G401.6 (cell line): ENCODE results near the gene DGKB.

ENCODE experiments used
- FAIRE-seq: peaks from 2 replicates; lab custom pipeline; 2012; peaks lifted over from hg19 to GRCh38; lab: Jason Lieb, UNC

The DGKB gene

DNA sequence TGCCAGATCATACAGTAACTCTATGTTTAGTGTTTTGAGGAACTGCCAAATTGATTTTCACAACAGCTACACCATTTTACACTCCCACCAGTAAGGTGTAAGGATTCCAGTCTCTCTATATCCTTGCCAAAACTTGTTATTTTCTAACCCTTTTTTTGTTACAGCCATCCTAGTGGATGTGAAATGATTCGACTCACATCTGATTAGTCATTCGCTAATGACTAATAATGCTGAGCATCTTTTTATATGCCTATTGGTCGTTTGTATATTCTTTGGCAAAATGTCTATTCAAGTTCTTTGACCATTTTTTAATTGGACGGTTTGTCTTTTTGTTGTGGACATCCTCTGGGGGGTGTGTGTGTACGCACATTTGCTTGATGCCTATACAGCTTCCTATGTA is 142.8 kb downstream of the DGKB start:
- FAIRE-seq, result no peak

DNA sequence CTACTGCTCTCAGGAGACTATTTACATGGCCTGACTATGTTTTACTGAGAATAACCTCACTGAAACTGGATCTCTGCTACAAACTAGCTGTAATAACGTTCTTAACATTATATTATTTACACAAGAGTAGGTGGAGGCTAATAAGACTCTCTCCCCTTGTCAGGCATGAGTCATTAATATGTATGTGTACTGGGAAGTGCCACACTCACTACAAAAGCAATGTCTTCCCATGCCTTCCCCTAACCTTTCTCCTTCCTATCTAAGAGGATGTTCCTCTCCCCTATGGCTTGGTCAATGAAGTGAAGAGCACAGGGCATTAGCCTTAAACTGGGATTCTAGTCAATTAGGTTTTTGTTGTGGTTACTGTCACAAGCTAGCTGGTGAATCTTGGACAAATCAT is 147.9 kb downstream of the DGKB start:
- no peak for FAIRE-seq

DNA sequence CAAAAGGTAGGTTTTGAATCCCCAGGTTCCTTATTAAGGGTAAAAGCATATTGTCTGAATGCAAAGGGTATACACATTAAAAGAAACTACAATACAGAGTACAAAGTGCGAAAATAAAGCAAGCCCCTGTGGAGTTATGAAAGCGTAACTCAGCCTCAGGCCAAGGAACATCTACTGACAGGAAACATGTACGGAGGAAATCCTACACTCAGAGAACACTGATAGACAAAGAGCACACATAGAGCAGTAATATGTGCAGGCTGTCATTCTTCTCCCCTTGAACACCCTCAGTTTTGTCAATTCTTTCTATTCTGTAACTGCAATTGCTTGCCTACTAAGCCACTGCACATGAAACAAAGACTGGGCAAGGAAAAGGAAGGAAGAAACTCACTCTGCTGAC is 150.2 kb downstream of the DGKB start:
- FAIRE-seq, result no peak

DNA sequence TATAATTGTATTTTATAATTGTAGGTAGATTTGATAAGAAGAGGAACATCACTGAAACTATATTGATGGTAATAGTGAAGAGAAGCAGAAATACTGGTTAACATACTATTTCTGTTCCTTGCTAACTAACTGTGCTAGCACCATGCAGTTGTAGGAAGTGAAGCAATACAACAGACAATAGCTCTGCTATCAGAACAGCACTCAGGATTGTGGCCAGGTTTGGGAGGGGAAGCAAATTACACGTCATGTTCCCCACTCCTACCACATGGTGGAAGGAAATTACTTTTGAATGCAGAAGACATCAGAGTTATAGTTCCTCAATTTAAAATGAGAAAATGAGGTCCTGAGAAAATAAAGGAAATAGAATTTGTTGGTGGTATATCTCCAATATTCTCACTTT is 151.1 kb downstream of the DGKB start:
- no peak for FAIRE-seq

DNA sequence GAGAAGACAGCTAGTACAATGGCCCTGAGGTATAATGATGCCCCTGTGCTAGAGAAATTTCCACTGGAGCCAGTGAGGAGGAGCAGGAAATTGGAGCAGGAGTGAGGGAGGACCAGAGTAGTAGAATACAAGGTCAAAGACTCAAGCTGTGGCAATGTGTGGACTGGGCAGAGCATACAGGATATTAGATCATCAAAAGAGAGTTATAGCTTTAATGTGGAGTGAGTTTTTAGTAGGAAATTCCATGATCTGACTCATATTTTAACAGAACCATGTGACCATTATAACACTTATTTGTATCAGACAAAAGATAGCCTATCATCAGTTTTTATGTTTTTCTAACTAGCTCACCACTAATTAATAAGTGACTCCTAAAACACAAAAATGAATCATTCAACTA is 154.1 kb downstream of the DGKB start:
- no peak for FAIRE-seq

DNA sequence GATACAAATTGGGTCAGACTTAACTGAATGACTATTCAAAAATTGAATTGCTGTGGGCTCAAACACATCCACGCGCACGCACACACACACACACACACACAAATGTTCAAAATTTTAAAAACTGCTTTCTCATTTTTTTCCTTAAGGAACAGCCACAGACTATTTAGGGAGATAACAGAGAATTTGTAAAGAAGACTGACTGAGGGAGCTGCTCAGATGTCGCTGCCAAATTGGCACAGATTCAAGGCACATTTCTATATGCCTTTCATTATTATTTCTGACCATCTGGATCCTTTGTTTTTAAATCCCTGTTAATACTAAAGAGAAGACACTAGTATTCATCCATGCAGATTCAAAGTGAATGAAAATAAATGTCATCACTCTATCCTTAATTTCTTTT is 154.8 kb downstream of the DGKB start:
- FAIRE-seq, result no peak

DNA sequence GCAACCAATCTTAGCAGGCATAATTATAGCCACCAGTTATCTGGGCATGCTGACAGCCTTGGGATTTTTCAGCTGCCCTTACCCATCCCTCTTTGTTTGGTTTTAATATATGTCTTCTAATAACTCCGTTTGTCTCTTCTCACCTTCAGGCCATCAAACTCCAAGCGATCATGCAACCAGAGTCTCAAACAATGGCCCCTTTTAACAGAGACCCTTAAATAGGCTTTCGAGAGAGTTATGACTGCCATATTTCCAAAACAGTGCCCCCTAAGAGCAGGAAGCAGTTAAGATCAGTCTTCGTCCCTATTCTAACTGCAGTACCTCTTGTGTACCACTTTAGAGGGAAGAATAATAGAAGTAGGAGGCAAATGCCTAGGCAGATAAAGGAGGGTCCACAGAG is 157.5 kb downstream of the DGKB start:
- no peak for FAIRE-seq

DNA sequence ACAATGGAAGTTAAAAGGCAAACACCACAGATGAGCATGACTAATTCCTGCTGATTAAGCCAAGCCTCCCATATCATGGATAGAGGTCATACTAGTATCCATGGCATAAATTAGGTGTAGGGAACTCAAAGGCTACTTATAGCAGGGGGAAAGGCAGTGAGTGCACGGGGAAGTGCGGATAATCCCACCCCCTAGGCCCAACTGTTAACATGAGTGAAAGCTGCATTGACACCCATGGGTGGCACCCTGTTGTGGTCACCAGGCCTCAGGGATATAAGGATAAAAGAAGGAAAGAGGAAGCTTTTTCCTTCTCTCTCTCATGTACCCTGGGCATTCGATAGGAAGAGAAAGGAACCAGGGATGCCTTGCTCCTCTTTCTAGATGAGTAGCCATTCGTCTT is 161.9 kb downstream of the DGKB start:
- FAIRE-seq, result no peak

DNA sequence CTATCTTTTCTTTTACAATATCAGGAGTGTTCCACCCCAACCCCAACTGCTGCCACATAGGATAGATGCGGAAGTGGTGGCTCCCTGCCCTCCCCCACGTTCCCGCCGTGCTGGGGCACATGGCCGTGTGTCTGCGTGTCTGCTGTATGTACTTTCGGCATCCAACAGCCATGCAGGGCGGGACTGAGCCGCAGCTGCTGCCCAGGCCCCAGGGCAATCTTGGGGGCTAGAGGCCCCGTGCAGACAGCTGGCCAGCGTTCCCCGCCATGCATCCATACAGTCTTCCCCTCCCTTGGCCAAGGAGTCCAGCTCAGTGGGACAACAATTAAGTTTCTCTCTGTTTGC is 162.7 kb downstream of the DGKB start:
- FAIRE-seq, result no peak

DNA sequence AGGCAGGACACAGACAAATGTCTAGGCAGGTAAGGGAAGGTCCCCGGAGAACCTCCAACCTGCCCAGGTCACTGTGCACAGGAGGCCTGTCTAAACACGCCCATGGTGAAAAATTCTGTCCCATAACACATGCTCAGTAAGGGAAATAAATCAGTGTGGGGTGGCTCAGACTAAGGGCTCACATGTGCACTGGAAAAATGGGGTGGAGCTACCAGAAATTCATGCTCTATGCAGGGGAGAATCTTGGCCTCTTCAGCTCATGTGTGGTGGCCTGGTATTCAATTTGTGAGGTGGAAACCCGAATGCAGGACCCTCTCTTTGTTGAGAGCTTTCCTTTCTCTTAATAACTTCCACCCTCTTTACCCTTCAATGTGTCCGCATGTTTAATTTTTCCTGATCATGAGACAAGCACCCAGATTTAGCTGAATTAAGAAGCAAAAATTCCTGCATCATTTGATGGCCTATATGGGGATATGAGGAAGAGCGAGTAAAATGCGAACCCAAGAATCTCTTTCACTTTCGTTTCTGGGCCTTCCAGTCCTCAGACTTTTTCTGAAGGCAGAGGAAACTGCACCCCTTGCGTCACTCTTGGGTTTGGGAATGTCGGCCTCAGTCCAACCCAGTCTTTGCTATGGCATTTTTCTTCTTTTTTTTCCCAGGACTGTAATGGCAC is 163.2 kb downstream of the DGKB start:
- no peak for FAIRE-seq

DNA sequence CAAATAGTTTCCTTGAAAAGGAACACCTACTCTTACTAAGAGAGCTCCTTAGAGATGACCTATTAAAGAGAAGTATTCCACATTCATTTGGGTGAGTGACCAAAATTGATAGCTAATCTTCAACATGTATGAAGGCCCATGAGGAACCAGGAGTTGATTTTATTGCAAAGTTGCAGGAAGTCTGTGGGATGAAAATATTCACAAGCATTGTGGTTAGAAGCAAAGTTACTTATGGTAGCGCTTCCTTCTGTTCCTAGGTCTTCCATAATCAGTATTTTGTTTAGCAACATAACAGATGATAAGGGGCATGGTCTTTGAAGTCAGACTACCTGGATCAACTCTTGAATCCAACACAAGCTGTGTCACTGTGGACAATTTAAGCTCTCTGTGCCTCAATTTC is 164.5 kb downstream of the DGKB start:
- FAIRE-seq, result no peak

DNA sequence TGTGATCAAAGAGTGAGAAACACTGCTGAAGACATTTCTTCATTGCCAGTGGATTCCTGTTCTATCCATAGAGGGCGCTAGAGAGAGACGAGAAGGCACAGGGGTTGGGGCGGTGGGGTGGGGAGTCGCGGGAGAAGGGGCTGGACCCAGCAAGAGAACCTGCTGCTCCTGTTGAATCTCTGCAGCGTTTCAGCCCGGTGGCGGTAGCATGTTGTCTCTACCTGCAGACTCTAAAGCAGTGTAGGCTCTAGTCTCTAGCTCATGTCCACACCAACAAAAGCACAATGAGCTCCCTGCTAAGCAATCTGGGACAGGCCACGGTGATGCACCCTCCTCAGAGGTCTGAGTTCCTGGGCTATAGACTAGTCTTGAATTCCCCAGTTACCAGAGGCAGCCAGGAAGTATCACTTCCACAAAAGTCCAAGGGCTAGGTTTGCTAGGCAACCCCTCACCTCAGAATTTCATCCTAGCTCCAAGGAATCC is 167.7 kb downstream of the DGKB start:
- FAIRE-seq, result no peak

DNA sequence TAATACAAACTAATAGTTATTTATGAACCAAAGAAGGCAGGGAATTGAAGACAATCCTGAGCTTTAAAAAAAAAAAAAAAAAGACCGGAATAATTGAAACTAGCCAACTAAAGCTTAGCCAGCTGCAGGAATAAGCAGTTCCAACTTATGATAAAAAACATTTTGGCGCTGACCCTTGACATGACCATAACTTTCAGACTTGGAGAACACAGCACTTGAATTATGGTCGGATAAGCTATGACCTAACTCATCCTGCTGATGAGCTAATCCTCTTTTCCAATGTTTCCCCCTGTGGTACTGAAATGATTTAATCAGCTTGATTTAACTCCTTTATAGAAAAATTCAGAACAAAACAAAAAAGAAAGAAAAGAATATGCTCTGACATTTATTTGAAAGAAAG is 181.8 kb downstream of the DGKB start:
- no peak for FAIRE-seq

DNA sequence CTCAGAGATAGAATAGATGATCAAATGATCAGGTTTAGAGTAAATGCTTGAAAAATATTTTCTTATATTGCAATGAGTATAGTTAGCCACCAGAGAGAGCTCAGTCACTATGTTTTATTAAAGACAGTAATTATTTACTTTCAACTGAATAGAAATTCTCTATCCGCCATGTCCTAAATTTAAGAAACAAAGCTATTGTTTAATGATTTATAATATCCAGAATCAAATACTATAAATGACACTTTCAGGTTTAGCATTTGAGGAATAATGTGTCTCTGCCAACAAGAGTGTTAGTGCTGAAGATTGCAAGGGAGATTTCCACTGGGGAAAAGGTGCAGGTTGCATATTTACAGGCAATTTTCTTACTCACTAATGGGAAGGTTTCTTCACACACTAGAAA is 184.7 kb downstream of the DGKB start:
- peak; percentile 68 for FAIRE-seq

DNA sequence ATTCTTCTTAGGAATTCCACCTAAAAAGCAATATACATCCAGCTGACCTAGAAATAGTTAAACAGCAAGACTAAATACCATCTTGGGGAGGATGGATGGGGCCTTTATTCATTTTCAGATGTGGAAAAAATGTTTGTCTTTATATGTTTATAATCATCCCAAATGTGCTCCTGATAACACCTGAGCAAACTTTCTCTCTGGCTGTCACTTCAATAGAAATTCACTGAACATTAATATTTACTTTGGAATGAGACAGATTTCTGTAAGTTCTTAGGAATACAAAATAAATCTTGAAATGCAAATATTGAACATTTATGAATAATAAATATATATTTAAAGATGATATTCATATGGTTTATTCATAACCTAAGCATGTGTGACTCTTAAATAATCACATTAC is 185.4 kb downstream of the DGKB start:
- FAIRE-seq, result no peak

DNA sequence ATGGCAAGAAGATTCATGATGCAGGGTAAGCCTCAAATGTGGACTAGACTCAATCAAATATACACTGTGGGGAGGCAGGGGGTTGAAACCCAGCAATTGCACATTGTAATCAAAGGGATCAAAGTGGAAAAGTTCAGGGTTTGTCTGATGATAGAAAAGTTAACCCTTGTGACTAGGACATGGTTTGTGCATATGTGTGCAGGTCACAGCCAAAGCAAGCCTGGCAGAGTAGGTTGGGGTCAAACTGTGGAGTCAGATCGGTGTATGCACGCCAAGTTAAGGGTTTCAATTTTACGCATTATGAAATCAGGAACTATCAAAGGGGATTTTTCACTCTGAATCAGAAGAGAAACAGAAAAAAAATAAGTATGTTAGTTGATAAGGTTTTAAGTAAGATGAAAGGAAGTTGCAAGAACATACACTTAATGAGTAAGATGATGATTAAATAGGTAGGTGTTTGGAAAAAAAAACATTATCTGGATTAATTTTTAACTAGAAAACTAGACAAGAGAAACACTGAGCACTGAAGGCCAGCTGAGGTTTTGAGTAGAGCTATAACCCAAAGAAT is 188.3 kb downstream of the DGKB start:
- no peak for FAIRE-seq

DNA sequence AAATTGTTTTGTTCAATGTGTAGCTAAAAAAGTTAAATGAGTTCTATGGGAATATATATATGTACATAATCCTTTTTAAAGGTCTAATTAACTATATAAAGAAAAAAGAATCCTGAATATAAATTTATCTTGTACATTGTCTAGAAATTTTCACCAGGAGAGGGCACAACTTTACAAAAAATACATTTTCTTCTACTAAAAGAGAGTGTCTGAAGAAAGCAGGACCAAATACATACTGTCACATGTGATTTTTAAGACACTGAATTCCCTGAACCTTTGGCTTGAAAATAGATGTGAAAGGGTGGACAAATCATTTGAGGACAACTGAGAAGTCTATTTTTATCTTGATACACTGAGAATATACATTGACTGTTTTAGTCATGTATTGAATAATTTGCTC is 204.3 kb downstream of the DGKB start:
- peak; percentile 3 for FAIRE-seq

DNA sequence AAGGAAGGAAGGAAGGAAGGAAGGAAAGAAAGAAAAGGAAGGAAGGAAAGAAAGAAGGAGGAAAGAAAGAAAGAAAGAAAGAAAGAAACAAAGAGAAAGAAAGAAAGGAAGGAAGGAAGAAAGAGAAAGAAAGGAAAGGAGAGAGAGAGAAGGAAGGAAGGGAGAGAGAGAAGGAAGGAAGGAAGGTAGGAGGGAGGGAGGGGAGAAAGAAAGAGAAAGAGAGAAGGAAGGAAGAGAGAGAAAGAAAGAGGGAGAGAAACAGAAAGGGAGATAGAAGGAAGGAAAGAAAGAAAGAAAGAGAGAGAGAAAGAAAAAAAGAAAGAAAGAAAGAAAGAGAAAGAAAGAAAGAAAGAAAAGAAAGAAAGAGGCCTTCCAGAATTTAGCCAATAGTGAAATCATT is 204.9 kb downstream of the DGKB start:
- no peak for FAIRE-seq

DNA sequence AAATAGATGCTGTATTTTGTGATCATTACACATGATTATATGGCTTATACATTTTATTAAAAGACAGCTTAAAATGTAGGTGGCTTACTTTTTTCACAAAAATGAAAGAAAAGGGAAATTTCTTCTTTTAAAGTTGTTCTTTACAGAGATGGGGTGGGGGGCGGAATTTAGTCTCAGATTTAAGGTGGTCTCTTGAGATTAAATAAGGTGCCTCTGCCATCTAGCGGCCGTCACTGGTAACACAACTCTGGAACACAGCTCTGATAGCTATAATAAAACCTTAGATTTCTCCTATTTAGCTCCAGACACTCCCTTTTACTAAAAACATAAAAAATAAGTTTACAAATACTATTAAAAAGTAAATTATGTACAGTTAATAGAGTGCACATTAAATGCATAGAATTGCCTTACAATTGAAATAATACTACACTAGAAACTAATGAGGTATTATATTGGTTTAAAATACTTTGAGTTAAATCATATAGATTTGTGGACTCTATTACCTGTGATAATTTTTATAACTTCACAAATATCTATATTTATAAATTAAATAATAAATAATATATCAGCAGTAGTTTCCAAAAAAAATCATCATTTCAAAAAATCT is 210.9 kb downstream of the DGKB start:
- FAIRE-seq, result peak; percentile 94

DNA sequence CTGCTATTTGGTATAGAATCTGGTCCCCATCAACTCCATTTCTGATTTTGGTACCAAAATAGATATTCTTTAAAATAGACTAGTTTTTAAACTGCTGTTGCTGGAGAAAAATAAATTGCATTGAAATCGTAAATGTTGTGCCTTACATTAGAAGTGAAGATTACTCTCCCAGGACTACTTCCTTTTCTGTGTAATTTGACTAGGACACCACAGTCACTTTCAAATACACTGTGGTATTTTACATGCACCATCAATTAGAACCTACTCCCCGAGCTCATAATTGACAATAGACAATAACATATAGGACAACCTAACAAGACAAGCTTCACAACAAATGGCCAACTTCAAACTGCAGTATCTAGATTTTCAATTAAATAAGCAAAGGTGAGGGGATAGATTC is 211.5 kb downstream of the DGKB start:
- FAIRE-seq, result no peak

DNA sequence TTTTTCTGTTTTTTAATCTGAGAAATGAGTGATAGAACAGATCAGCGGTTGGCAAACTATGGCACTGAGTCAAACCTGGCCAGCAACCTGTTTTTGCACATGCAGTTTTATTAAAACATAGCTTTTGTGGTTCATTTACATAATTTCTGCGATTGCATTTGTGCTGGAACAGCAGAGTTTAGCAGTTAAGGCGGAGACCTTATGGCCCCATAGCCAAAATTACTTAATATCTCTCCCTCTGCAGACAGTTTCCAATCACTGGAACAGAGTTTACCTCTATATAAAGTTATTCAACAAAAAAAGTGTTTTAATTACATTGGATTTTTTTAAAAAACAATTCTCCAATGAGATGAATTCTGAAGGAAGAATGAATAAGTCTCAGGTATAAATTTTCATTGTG is 212.1 kb downstream of the DGKB start:
- no peak for FAIRE-seq

DNA sequence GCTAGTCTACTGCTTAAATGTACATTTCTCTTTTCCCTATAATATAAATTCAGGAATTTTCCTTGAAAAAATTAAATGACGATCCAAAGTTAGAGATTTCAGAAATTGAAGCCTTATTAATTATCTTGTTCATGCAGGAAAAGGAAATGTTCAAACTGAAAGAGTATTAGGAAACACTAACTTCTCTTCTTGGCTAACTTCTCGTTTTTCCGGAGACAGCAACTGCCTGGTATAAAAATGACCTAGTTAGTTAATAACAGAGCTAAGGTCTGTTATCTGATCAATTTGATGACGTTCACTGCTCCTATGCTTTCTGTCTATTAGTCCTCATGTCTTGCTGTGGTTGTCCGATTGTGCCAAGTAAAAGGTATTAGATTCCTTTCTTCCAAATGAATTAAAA is 212.5 kb downstream of the DGKB start:
- FAIRE-seq, result no peak

DNA sequence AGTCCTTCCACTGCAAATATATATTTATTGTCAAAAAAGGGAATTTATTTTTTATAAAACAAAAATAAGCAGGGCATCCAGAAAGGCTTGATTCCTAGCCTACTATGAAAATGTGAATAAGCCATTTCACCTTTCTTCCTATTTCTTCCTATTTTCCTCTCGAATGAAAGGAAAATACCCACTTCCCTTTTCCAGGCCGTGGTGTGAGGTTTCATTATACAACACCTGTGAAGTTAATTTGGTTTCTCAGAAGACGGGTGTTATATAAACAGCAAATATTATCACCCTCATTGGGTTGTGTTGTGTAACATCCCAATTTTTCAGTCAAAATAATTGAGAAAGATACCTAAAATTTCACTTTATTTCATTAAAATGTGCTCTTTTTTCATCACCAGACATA is 214.3 kb downstream of the DGKB start:
- no peak for FAIRE-seq

DNA sequence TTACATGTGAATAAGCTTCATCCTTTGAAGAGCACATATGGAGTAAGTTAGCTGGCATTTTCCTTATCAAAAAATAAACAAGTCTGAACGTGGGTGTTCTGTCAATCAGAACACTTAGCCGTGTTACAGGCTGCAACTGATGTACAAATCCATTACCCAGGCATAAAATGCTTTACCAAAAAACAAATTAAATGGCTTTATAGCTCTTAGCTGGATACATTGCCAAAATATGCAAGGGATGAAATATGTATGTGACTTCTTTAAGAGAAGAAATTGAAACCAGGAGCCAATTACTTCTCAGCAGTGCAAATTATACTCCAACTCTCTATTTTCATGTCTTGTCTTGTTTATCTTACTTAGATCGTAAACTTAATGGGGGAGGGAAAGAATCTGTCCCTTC is 214.8 kb downstream of the DGKB start:
- no peak for FAIRE-seq
